K562 (cell line): ENCODE measurements around the gene GADD45G.

Experiments
- ATF4 ChIP-seq: fragments of 450-650 bp; formaldehyde crosslinking; IDR thresholded peaks from 2 replicates; pipeline ENCODE4 v1.4.0; 2022; ENCODE audit warnings: mild to moderate bottlenecking, moderate library complexity
- CHD1 ChIP-seq: fragments of 200-600 bp; sonication (generic); IDR thresholded peaks from one replicate; pipeline ENCODE4 v1.6.1; 2012; ENCODE audit warnings: mild to moderate bottlenecking, moderate library complexity, low read length, inconsistent platforms
- MLX ChIP-seq, 2 experiments: fragments of 450-650 bp in 1 of 2; sonication (generic) in 1 of 2; formaldehyde crosslinking; conservative IDR thresholded peaks; 2 replicates each; pipeline versions ENCODE4 v1.4.0 to v1.8.1; 2020 to 2022; ENCODE audit warnings: mild to moderate bottlenecking in 1 of 2, missing genetic modification reagents in 1 of 2
- NKRF ChIP-seq: fragments of 450-650 bp; IDR thresholded peaks from 2 replicates; pipeline ENCODE4 v1.6.1; 2016; ENCODE audit warnings: borderline replicate concordance
- POLR2AphosphoS5 ChIP-seq: IDR thresholded peaks from 2 replicates; pipeline ENCODE4 v1.6.1; 2011; ENCODE audit warnings: mild to moderate bottlenecking, low read depth, low read length, moderate library complexity; ENCODE audit not compliant: control insufficient read depth, insufficient read depth
- PREB ChIP-seq: sonication (generic); formaldehyde crosslinking; IDR thresholded peaks from 2 replicates; pipeline ENCODE4 v1.8.1; 2023; ENCODE audit warnings: mild to moderate bottlenecking, missing genetic modification reagents
- PTRF ChIP-seq: fragments of 450-650 bp; IDR thresholded peaks from 2 replicates; pipeline ENCODE4 v1.6.1; 2016; ENCODE audit warnings: mild to moderate bottlenecking, missing genetic modification characterization, missing compliant biosample characterization
- RB1 ChIP-seq: fragments of 450-650 bp; IDR thresholded peaks from 2 replicates; pipeline ENCODE4 v1.6.1; 2017; ENCODE audit warnings: low read depth, mild to moderate bottlenecking
- YY1 ChIP-seq, 3 experiments: IDR thresholded peaks; 2 replicates each; pipeline ENCODE4 v1.6.1; 2011; ENCODE audit warnings: low read length in 2 of 3, mild to moderate bottlenecking in 2 of 3, moderate library complexity in 2 of 3, borderline replicate concordance in 1 of 3, control low read depth in 1 of 3, low read depth in 1 of 3; ENCODE audit not compliant: insufficient read depth in 3 of 3, insufficient replicate concordance in 2 of 3, control insufficient read depth in 1 of 3, insufficient read length in 1 of 3; ENCODE audit errors: extremely low read depth in 1 of 3
- ZNF174 ChIP-seq: fragments of 250-450 bp; sonication (Bioruptor Pico); IDR thresholded peaks from 2 replicates; pipeline ENCODE4 v1.4.0; 2020; ENCODE audit warnings: mild to moderate bottlenecking

GRCh38 chr9:89621031-89621430 is 16.2 kb downstream of the GADD45G start:
- TF ChIP-seq PTRF (tag) (no peak), RB1 (no peak), CHD1 (no peak), POLR2AphosphoS5 (no peak), MLX (CRISPR knock-in tag; conservative IDR thresholded peaks at IDR 0.05) (no peak), ZNF174 (CRISPR knock-in tag) (no peak), ATF4 (no peak), NKRF (no peak), PREB (CRISPR knock-in tag) (no peak), YY1 (IDR thresholded peaks at IDR 0.05; ENCODE audit: borderline replicate concordance in 1 of 3, control insufficient read depth in 1 of 3, extremely low read depth in 1 of 3, insufficient read depth in 3 of 3, insufficient read length in 1 of 3, insufficient replicate concordance in 2 of 3, low read depth in 1 of 3, low read length in 2 of 3) (no peak)
